Measurements from ENCODE around the gene IL20RA. TPM values are rescaled to one million over a fixed set of nuclear protein-coding genes. Genes with fewer than 3 reads are reported as not detected.

Gene IL20RA
- total and polyA plus RNA-seq, 4 donors = 0.17 to 0.65 (median 0.25) TPM; not detected in 1

GRCh38 chr6:137086031-137086430 is 41.3 kb upstream of the IL20RA start:
- DNase-seq (ENCODE audit: low spot score) = no peak

More at GRCh38 chr6:137086031-137086430, 41.3 kb upstream of the IL20RA start:
- H3K4me3 ChIP-seq (ENCODE audit: low read depth in 1 of 3, low read length in 3 of 3) = no peak overlapping the region
- TF ChIP-seq RXRA (IDR thresholded peaks at IDR 0.05) (no peak), JUND (IDR thresholded peaks at IDR 0.05) (no peak), HNF4A (conservative IDR thresholded peaks at IDR 0.05) (no peak), CTCF (IDR thresholded peaks at IDR 0.05; ENCODE audit: low read depth, low read length, missing input control) (no peak), GABPA (IDR thresholded peaks at IDR 0.05 in 1 of 2, conservative IDR thresholded peaks at IDR 0.05 in 1 of 2) (no peak), FOXA2 (IDR thresholded peaks at IDR 0.05) (no peak), YY1 (IDR thresholded peaks at IDR 0.05) (no peak), FOXA1 (IDR thresholded peaks at IDR 0.05) (no peak), HNF4G (IDR thresholded peaks at IDR 0.05) (no peak), MAX (IDR thresholded peaks at IDR 0.05) (no peak), REST (IDR thresholded peaks at IDR 0.05) (no peak), NR2F2 (IDR thresholded peaks at IDR 0.05) (no peak), RAD21 (IDR thresholded peaks at IDR 0.05) (no peak), ZBTB33 (IDR thresholded peaks at IDR 0.05) (no peak), ATF3 (IDR thresholded peaks at IDR 0.05) (no peak), EGR1 (IDR thresholded peaks at IDR 0.05; ENCODE audit: low read depth in 2 of 2) (no peak), SP1 (IDR thresholded peaks at IDR 0.05) (no peak)
- H3K27me3 ChIP-seq (ENCODE audit: control insufficient read depth in 4 of 4, insufficient read depth in 4 of 4, low read length in 3 of 4) = no peaks in the 10 kb centered on the region
- 97% methylated on average over 1 of the region's 1 CpG for WGBS
- no peaks in the 10 kb centered on the region for H3K36me3 ChIP-seq (ENCODE audit: control insufficient read depth in 4 of 4, insufficient read depth in 3 of 4, low read depth in 1 of 4, low read length in 3 of 4)
- H3K9me3 ChIP-seq (ENCODE audit: control insufficient read depth in 4 of 4, low read length in 3 of 4) = no peaks in the 10 kb centered on the region
- no peak overlapping the region for H3K27ac ChIP-seq (ENCODE audit: low read depth in 1 of 2, low read length in 2 of 2)
- no peak overlapping the region for H3K9ac ChIP-seq (ENCODE audit: low read depth in 1 of 2, low read length in 2 of 2)
- no peaks in the 10 kb centered on the region for H3K4me1 ChIP-seq (ENCODE audit: control insufficient read depth in 4 of 4, insufficient read depth in 4 of 4, low read length in 3 of 4)

Data from liver (tissue), 9 donors.